Jurkat, Clone E6-1 (cell line): Measurements from ENCODE around the gene HHIPL1.
A peak's percentile ranks its signal among the peaks of the same experiment; 100 is the strongest.

Experiments used
- DNase-seq: peaks from one replicate; pipeline ENCODE4 v3.0.0-alpha.2; 2011; ENCODE audit warnings: low read depth, low spot score
- H3K4me3 ChIP-seq: 2 replicates; pipeline ENCODE4 v1.5.1; 2011; ENCODE audit warnings: mild to moderate bottlenecking, low read length, control low read depth, moderate library complexity

Gene HHIPL1

GRCh38 chr14:99681101-99681831, 36.3 kb downstream of the HHIPL1 start:
- H3K4me3 ChIP-seq: no peak overlapping the region
- DNase-seq: no peak

- no peak for DNase-seq
- H3K4me3 ChIP-seq: no peak overlapping the region
These were observed 36.9 kb downstream of the HHIPL1 start for GRCh38 chr14:99681832-99682148.

DNA sequence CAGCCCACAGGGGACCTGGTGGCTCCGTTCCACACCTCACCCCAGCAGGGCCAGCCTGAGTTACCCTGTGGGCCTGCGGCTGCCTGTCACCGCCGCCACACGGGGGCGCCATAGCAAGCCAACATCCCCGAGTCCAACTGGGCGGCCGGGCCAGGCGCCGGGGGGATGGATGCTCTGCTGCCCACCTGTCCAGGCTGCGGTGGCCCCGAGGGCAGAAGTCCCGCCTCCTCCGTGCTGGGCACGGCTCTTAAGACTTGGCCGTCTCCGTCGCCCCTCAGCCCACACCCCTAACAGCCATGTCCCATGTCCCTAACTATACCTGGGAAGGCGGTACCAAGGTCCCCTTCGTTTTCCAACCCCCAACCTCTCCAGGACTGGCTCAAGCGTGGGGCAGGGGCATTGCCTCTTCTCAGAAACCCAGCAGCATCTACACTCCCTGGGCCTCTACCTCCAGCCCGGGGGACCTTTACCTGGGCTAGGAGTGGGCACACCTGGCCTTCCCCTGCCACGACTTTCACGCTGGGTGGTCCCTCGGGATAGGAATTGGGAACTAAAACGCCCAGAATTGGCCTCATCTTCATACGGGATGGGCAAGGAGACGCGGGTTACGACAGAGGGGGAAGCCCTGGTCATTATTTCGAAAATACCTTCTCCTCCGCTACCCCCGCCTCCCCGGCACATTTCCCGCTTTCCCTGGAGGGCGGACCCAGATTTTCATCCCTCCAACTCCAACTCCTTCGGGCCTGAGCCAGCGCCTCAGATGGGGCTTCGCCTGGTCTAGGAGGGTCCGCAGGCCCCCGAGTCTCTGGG, 38.1 kb downstream of the HHIPL1 start:
- DNase-seq: peak; percentile 35
- peak overlapping the region; percentile 75 for H3K4me3 ChIP-seq

GRCh38 chr14:99683619-99684409, 38.9 kb downstream of the HHIPL1 start, which contains the start of gene CYP46A1:
Gene CYP46A1, plus strand, starts transcription at chr14:99684298. Its CDS starts 120 bp downstream, at chr14:99684418.
- peak; percentile 97 for DNase-seq
- H3K4me3 ChIP-seq: peak within 1 kb of the TSS; percentile 75

- H3K4me3 ChIP-seq: peak overlapping the region; percentile 50
These were observed 39.5 kb downstream of the HHIPL1 start for GRCh38 chr14:99684410-99684934.

DNA sequence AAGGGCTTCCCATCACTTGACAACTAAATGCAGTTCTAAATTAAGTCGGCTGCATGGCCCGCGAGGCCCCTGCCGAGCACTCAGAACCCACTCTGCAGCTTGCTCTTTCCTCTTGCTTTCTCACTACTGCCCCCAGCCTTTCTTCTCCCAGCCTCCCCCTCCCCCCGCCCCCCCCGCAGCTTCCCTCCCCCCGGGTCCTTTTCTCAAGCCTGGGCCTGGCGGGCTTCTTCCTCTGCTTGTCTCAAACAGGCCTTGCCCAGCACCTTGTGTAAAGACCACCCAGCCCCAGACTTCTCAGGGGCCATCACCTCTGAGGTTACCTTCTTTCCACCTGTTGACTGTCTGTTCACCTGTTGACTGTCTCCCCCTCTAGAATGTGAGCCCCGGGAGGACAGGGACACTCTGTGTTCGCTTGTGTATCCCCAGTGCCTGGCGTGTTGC, 40.2 kb downstream of the HHIPL1 start:
- no peak for DNase-seq
- no peak overlapping the region for H3K4me3 ChIP-seq

More at GRCh38 chr14:99684410-99684934, 39.5 kb downstream of the HHIPL1 start:
- no peak for DNase-seq

- no peak for DNase-seq
- no peak overlapping the region for H3K4me3 ChIP-seq
These were observed 40.7 kb downstream of the HHIPL1 start for GRCh38 chr14:99685596-99685995.

DNA sequence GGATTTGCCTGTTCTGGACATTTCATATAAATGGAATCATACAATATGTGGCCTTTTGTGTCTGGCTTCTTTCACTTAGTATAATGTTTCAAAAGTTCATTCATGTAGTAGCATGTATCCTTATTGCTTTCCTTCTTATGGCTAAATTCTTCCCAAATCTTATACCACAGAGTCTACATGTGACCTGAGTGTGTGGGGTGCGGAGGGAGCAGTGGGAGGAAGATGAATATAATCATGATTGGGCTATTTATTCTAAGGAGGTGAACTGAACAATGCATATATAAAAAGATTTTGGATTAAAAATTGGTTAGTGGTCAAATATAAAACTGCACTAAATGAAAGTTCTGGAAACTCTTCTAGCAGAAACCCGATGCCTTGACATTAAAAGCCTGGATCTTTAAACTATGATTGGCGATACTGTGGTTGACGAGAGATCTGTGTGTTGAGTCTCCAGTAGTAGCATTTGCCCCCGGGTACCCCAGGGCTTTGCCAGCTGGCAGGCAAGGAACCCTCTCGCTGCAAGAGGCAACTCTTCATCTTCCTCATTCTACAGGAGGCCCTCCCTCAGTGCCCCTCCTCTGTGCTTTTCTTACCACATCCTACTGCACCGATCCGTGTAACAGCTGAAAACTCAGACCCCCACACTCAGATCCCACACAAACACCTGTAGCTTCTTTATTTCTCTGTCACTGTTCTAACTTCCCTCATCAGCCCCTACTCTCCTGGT, 41.8 kb downstream of the HHIPL1 start:
- peak; percentile 85 for DNase-seq

DNA sequence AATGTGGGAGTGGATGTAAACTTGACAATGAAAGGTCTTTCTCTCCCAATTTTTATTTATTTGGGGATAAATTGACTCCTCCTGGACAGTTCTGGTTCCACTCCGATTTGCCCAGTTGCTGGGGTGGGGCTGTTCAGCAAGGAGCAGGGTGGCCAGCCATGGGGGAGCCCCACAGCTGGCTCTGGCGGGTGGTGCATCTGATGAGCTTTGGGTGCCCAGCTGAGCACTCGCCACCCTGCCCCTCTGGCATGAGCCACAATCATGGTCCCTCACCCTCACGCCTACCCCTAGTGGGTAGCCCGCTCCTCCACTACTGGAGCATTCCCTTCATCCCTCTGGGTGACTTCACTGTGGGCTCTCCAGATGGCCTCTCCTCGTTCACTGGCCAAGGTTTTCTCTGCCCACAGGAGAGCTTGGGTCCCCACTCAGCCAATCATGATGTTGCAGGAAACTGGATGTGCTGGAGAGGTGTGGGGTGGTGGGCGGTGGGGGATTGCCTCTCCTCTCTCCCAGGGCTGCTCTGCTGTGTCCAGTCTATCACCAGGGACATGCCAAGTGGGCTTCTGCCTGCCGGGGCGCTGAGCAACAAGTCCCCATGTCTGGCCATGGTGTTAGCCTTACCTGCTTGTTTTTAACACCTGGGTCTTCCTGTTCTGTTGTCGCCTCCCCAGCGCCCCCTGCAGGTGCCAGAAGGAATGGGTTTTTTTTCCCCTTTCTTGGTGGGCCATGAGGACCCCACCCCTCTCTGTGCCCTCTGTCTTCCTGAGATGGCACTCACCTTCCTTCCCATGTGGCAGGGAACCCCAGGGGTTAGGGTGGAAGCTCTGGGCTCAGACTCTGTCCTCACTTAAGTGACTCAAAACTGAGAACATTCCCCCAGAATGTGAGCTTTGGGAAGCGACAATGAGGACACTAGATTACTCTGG, 42.6 kb downstream of the HHIPL1 start:
- no peak for DNase-seq
- H3K4me3 ChIP-seq: peak overlapping the region; percentile 30

More for the DNA sequence above, 41.8 kb downstream of the HHIPL1 start:
- peak overlapping the region; percentile 30 for H3K4me3 ChIP-seq

DNA sequence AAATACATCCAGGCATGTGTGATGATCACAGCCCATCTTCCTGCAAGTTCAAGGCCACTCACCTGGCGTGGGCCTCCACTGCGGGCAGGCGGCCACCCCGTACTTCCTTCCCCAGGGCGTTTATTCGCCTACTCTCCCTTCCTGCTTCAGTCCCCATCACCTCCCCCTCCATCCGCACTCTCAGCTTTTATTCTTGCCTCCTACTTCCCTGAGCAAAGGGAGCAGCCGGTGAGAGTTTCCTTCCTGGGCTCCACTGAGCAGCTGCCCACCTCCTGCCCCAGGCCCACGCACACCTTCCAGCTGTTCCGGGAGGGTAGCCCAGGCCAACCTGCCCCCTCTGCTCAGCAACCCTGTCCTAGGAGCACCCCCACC, 43.3 kb downstream of the HHIPL1 start:
- DNase-seq: no peak
- no peak overlapping the region for H3K4me3 ChIP-seq

DNA sequence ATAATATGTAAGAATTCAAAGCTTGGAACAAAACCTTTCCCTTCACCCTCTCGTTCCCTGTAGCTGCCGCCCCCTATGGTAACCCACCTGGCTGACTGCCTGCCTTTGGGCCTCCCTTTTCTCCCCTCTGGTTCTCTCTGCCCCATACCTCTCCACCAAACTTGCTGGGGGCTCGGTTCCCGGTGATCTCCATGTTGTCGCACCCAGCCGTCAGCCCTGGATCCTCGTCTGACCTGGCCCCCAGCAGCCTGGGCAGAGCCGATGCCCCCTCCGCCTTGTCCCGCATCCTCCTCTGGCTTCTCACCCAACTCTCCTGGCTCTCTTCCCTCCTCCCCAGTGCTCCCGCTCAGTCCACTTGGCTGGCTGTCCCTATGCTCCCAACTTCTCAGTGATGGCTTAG, 43.7 kb downstream of the HHIPL1 start:
- H3K4me3 ChIP-seq: no peak overlapping the region
- no peak for DNase-seq

- no peak for DNase-seq
- no peak overlapping the region for H3K4me3 ChIP-seq
These were observed 44.6 kb downstream of the HHIPL1 start for GRCh38 chr14:99689266-99690236.

DNA sequence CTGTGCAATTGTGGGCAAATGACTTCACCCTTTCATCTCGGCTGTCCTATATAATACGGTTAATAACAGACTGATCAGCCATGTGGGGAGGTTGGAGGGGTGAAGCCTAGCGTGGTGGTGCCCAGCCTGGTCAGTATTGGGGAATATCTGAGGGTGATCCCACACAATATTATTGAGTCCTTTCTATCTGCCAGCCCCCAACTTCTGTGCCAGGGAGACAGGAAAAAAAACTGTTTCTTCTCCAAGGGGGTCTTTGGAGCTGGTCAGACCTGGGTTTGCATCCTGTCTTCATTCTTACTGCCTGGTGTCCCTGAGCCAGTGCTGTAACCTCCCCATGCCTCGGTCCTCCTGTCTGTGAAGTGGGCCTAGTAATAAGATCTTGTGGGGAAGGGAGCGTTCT, 45.7 kb downstream of the HHIPL1 start:
- DNase-seq: no peak
- no peak overlapping the region for H3K4me3 ChIP-seq

DNA sequence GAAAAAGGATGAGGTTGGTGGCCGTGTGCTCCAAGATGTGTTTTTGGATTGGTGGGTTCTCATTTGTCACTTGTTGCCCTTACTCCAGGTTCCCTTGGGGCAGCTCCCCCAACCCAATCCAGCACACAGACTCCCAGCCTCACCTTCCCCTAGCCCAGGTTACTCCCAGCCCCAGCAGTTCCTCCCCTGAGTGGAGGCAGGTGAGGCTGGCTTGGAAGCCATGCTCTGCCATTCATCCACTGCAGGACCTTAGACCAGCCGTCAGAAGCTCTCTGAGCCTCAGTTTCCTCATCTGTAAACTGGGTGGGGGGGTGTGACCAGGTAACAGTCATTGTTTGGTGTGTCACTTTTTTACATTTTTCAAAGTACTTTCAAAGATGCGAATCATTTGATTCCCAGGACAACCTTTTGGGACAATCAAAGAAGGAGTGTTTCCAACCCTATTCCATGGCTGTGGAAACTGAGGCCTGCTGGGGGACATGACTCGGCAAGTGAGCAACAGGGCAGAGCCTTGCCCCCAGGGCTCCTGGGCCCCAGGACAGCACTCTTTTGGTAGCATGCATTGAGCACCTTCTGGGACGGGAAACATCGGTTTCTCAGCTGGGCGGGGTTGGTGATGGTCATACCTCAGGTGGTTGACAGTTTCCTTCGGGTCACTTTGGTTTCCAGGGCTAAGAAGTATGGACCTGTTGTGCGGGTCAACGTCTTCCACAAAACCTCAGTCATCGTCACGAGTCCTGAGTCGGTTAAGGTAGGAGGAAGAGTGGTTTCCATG, 46.4 kb downstream of the HHIPL1 start:
- no peak for DNase-seq
- H3K4me3 ChIP-seq: no peak overlapping the region

DNA sequence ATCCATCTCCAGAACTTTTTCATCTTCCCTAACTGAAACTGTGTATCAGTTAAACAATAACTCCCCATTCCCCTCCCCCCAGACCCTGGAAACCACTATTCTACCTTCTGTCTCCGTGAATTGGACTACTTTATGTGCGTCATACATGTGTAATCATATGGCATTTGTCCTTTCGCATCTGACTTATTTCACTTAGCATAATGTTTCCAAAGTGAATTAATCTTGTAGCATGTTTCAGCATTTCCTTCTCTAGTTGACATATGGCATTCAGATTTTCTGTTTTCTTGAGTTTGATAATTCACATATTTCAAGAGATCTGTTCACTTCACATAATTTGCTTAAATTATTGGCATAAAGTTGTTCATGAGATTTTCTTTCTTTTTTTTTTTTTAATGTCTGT, 49.0 kb downstream of the HHIPL1 start:
- H3K4me3 ChIP-seq: no peak overlapping the region
- no peak for DNase-seq

GRCh38 chr14:99696929-99697328, 52.0 kb downstream of the HHIPL1 start:
- no peak for DNase-seq
- H3K4me3 ChIP-seq: no peak overlapping the region
